ENCODE measurements around the gene NUDT14.

Gene NUDT14

GRCh38 chr14:105196265-105196960 is 15.3 kb upstream of the NUDT14 start:
- DNase-seq: no peak

- DNase-seq: peak; percentile 33 to 37
Observed at GRCh38 chr14:105195522-105196264, 14.6 kb upstream of the NUDT14 start.

- no peak for DNase-seq
Observed at GRCh38 chr14:105195051-105195450, 13.9 kb upstream of the NUDT14 start.

- no peak for DNase-seq
Observed at GRCh38 chr14:105193916-105194782, 13.0 kb upstream of the NUDT14 start.

- DNase-seq: peak; percentile 40 to 50
Observed at GRCh38 chr14:105192866-105193731, 12.0 kb upstream of the NUDT14 start.

GRCh38 chr14:105187935-105188524 is 6.9 kb upstream of the NUDT14 start:
- DNase-seq: no peak

GRCh38 chr14:105187116-105187515 is 6.0 kb upstream of the NUDT14 start:
- DNase-seq: no peak

- no peak for DNase-seq
Observed at GRCh38 chr14:105185973-105186372, 4.9 kb upstream of the NUDT14 start.

GRCh38 chr14:105185001-105185400 is 3.9 kb upstream of the NUDT14 start:
- DNase-seq: no peak

GRCh38 chr14:105184461-105184860 is 3.3 kb upstream of the NUDT14 start:
- no peak for DNase-seq

- no peak for DNase-seq
Observed at GRCh38 chr14:105182296-105183020, 1.3 kb upstream of the NUDT14 start.

- no peak for DNase-seq
Observed at GRCh38 chr14:105181549-105182295, 610 bp upstream of the NUDT14 start.

GRCh38 chr14:105179191-105179590 is 1.9 kb downstream of the NUDT14 start:
- no peak for DNase-seq

- no peak for DNase-seq
Observed at GRCh38 chr14:105178868-105179140, 2.3 kb downstream of the NUDT14 start.

GRCh38 chr14:105178069-105178867 is 2.8 kb downstream of the NUDT14 start:
- DNase-seq: no peak

GRCh38 chr14:105177082-105177481 is 4.0 kb downstream of the NUDT14 start:
- DNase-seq: no peak

- DNase-seq: no peak
Observed at GRCh38 chr14:105176513-105176912, 4.6 kb downstream of the NUDT14 start.

- peak; percentile 45 to 51 for DNase-seq
Observed at GRCh38 chr14:105173901-105174894, 6.9 kb downstream of the NUDT14 start.

GRCh38 chr14:105173145-105173544 is 8.0 kb downstream of the NUDT14 start:
- no peak for DNase-seq

All from Kasumi-1 (cell line).